LNCAP (cell line): ENCODE data around the gene CPM.

Source experiments
- CTCF ChIP-seq: fragments of 450-650 bp; IDR thresholded peaks from 2 replicates; pipeline ENCODE4 v1.5.1; 2017; ENCODE audit warnings: mild to moderate bottlenecking

Gene CPM

GRCh38 chr12:68815928-68816800 lies 116.8 kb downstream of the CPM start:
- TF ChIP-seq CTCF = no peak

GRCh38 chr12:68815232-68815927 lies 117.6 kb downstream of the CPM start:
- TF ChIP-seq CTCF = no peak

- TF ChIP-seq CTCF = no peak
Measured at GRCh38 chr12:68814490-68815231, 118.3 kb downstream of the CPM start.

- no peak for TF ChIP-seq CTCF
Measured at GRCh38 chr12:68813242-68813593, 119.8 kb downstream of the CPM start.

- no peak for TF ChIP-seq CTCF
Measured at GRCh38 chr12:68812553-68813241, 120.3 kb downstream of the CPM start.

GRCh38 chr12:68809190-68810026 lies 123.6 kb downstream of the CPM start:
- no peak for TF ChIP-seq CTCF
